Measurements from ENCODE around the gene TEAD1.

Gene TEAD1

GRCh38 chr11:12827369-12827768 is 153.1 kb downstream of the TEAD1 start:
- H2AFZ ChIP-seq (ENCODE audit: low read length) = no peak overlapping the region
- H4K20me1 ChIP-seq (ENCODE audit: insufficient read depth, low read length) = no peaks in the 10 kb centered on the region

GRCh38 chr11:12827929-12828812 is 153.9 kb downstream of the TEAD1 start:
- Histone ChIP-seq H3K9me2 (replicated peaks; ENCODE audit: insufficient read depth, low read length) (no peaks in the 10 kb centered on the region), H3K4me2 (ENCODE audit: low read depth, low read length) (peak overlapping the region; percentile 87), H3K9ac (ENCODE audit: low read length) (peak overlapping the region; percentile 49; the same call in 1 of the 2 replicates), H3K9me3 (replicated peaks; ENCODE audit: insufficient read depth, low read length) (no peaks in the 10 kb centered on the region), H2AFZ (ENCODE audit: low read length) (peak overlapping the region; percentile 65), H3K36me3 (replicated peaks; ENCODE audit: insufficient read depth, low read length) (no peaks in the 10 kb centered on the region), H3K27me3 (replicated peaks; ENCODE audit: insufficient read depth, low read length) (no peaks in the 10 kb centered on the region), H3K4me3 (ENCODE audit: low read length) (peak overlapping the region; percentile 75), H3K79me2 (ENCODE audit: low read length) (peaks cover 73% of the 10 kb centered on the region), H3K4me1 (ENCODE audit: low read length) (peaks cover 25% of the 10 kb centered on the region), H3F3A (ENCODE audit: insufficient read depth, low read length) (peaks cover 15% of the 10 kb centered on the region), H4K20me1 (ENCODE audit: insufficient read depth, low read length) (no peaks in the 10 kb centered on the region), H3K27ac (ENCODE audit: low read length) (peak overlapping the region; percentile 73)
- peak; percentile 83 for DNase-seq
- no peak for TF ChIP-seq CTCF (IDR thresholded peaks at IDR 0.05; ENCODE audit: low read length)
- TF ChIP-seq EZH2phosphoT487 (IDR thresholded peaks at IDR 0.05; ENCODE audit: low read length) = no peak
- TF ChIP-seq EZH2 (optimal IDR thresholded peaks at IDR 0.05; ENCODE audit: low read depth, low read length) = no peak

More at GRCh38 chr11:12827369-12827768, 153.1 kb downstream of the TEAD1 start:
- no peak for TF ChIP-seq EZH2phosphoT487 (IDR thresholded peaks at IDR 0.05; ENCODE audit: low read length)
- no peak for TF ChIP-seq EZH2 (optimal IDR thresholded peaks at IDR 0.05; ENCODE audit: low read depth, low read length)
- TF ChIP-seq CTCF (IDR thresholded peaks at IDR 0.05; ENCODE audit: low read length) = no peak
- H3K9me3 ChIP-seq (replicated peaks; ENCODE audit: insufficient read depth, low read length) = no peaks in the 10 kb centered on the region
- no peak for DNase-seq
- H3K4me1 ChIP-seq (ENCODE audit: low read length) = peaks cover 25% of the 10 kb centered on the region
- H3K9ac ChIP-seq (ENCODE audit: low read length) = peak overlapping the region; percentile 49; the same call in 1 of the 2 replicates
- H3K36me3 ChIP-seq (replicated peaks; ENCODE audit: insufficient read depth, low read length) = no peaks in the 10 kb centered on the region
- no peaks in the 10 kb centered on the region for H3K9me2 ChIP-seq (replicated peaks; ENCODE audit: insufficient read depth, low read length)
- H3K4me3 ChIP-seq (ENCODE audit: low read length) = peak overlapping the region; percentile 75
- H3K4me2 ChIP-seq (ENCODE audit: low read depth, low read length) = peak overlapping the region; percentile 87
- H3F3A ChIP-seq (ENCODE audit: insufficient read depth, low read length) = peaks cover 15% of the 10 kb centered on the region
- peak overlapping the region; percentile 73; the same call in 1 of the 2 replicates for H3K27ac ChIP-seq (ENCODE audit: low read length)
- peaks cover 69% of the 10 kb centered on the region for H3K79me2 ChIP-seq (ENCODE audit: low read length)
- H3K27me3 ChIP-seq (replicated peaks; ENCODE audit: insufficient read depth, low read length) = no peaks in the 10 kb centered on the region

GRCh38 chr11:12829131-12829530 is 154.9 kb downstream of the TEAD1 start:
- Histone ChIP-seq H3K36me3 (replicated peaks; ENCODE audit: insufficient read depth, low read length) (no peaks in the 10 kb centered on the region), H3K27me3 (replicated peaks; ENCODE audit: insufficient read depth, low read length) (no peaks in the 10 kb centered on the region), H3K9me2 (replicated peaks; ENCODE audit: insufficient read depth, low read length) (no peaks in the 10 kb centered on the region), H3F3A (ENCODE audit: insufficient read depth, low read length) (peaks cover 15% of the 10 kb centered on the region), H3K27ac (ENCODE audit: low read length) (no peak overlapping the region), H2AFZ (ENCODE audit: low read length) (no peak overlapping the region), H3K79me2 (ENCODE audit: low read length) (peaks cover 80% of the 10 kb centered on the region), H4K20me1 (ENCODE audit: insufficient read depth, low read length) (no peaks in the 10 kb centered on the region), H3K4me3 (ENCODE audit: low read length) (0 out of 2 replicates have a peak overlapping the region, but pooled peaks have one; percentile 75), H3K9me3 (replicated peaks; ENCODE audit: insufficient read depth, low read length) (no peaks in the 10 kb centered on the region), H3K9ac (ENCODE audit: low read length) (no peak overlapping the region), H3K4me2 (ENCODE audit: low read depth, low read length) (peak overlapping the region; percentile 87; the same call in 1 of the 2 replicates), H3K4me1 (ENCODE audit: low read length) (peaks cover 25% of the 10 kb centered on the region)
- DNase-seq = no peak
- no peak for TF ChIP-seq EZH2 (optimal IDR thresholded peaks at IDR 0.05; ENCODE audit: low read depth, low read length)
- no peak for TF ChIP-seq CTCF (IDR thresholded peaks at IDR 0.05; ENCODE audit: low read length)
- TF ChIP-seq EZH2phosphoT487 (IDR thresholded peaks at IDR 0.05; ENCODE audit: low read length) = no peak
